IMR-90 (cell line): ENCODE measurements around the gene ARVCF. TPM values are rescaled to one million over a fixed set of nuclear protein-coding genes. Genes with fewer than 3 reads are reported as not detected.

Experiments
- ATAC-seq: fragments of 200-7000 bp; cut with Tn5 transposase; 2 replicates; pipeline ENCODE4 v1.9.1; 2020; ENCODE audit warnings: low read depth, mild to moderate bottlenecking, moderate library complexity
- BruUV-seq: library from RNA; stranded (reverse); fragments of 400-500 nt; replicated peaks from 2 replicates; lab custom pipeline; 2021; lab: Mats Ljungman, UMichigan
- CTCF ChIA-PET: fragments of 300-600 bp; formaldehyde crosslinking; extraction: SDS; loops from one replicate; lab custom pipeline; 2021; ENCODE audit warnings: antibody characterized with exemption; lab: Yijun Ruan, JAX
- POLR2A ChIA-PET: fragments of 300-600 bp; sonication (Branson Sonifier 250); formaldehyde crosslinking; loops from one replicate; lab custom pipeline; 2022; ENCODE audit warnings: antibody characterized with exemption; ENCODE audit not compliant: unreplicated experiment; lab: Charles Lee
- DNase-seq: peaks from one replicate; pipeline ENCODE4 v3.0.0; 2013
- H2AFZ ChIP-seq: replicated peaks from 2 replicates; pipeline ENCODE3; 2013; ENCODE audit warnings: low read length, mild to moderate bottlenecking; ENCODE audit not compliant: poor library complexity
- H2AK5ac ChIP-seq: 2 replicates; pipeline ENCODE4 v1.6.1; 2013; ENCODE audit warnings: low read depth, low read length, inconsistent platforms
- H2AK9ac ChIP-seq: replicated peaks from 2 replicates; pipeline ENCODE3; 2013; ENCODE audit warnings: mild to moderate bottlenecking, low read depth, low read length, moderate library complexity; ENCODE audit not compliant: poor library complexity
- H2BK120ac ChIP-seq: 2 replicates; pipeline ENCODE4 v1.6.1; 2013; ENCODE audit warnings: low read depth, low read length, inconsistent platforms
- H2BK15ac ChIP-seq: 3 replicates; pipeline ENCODE4 v1.6.1; 2013; ENCODE audit warnings: low read depth, low read length, inconsistent platforms
- H2BK20ac ChIP-seq: 2 replicates; pipeline ENCODE4 v1.6.1; 2013; ENCODE audit warnings: low read depth, mild to moderate bottlenecking, inconsistent platforms, low read length, moderate library complexity
- H2BK5ac ChIP-seq: 2 replicates; pipeline ENCODE4 v1.6.1; 2013; ENCODE audit warnings: mild to moderate bottlenecking, low read depth, low read length, inconsistent platforms; ENCODE audit not compliant: poor library complexity, severe bottlenecking
- H3K14ac ChIP-seq: replicated peaks from 2 replicates; pipeline ENCODE4 v1.6.1; 2013; ENCODE audit warnings: low read depth, low read length, inconsistent platforms
- H3K18ac ChIP-seq: 2 replicates; pipeline ENCODE4 v1.6.1; 2013; ENCODE audit warnings: low read depth, low read length, control low read depth
- H3K23ac ChIP-seq: 2 replicates; pipeline ENCODE4 v1.6.1; 2013; ENCODE audit warnings: low read depth, low read length, inconsistent platforms
- H3K27ac ChIP-seq: 2 replicates; pipeline ENCODE4 v1.5.1; 2013; ENCODE audit warnings: mild to moderate bottlenecking, control low read depth, low read length; ENCODE audit not compliant: insufficient read depth
- H3K27me3 ChIP-seq: 2 replicates; pipeline ENCODE4 v1.6.1; 2013; ENCODE audit warnings: low read length; ENCODE audit not compliant: control insufficient read depth, insufficient read depth
- H3K36me3 ChIP-seq: 2 replicates; pipeline ENCODE4 v1.6.1; 2013; ENCODE audit warnings: low read length, mixed read lengths; ENCODE audit not compliant: control insufficient read depth, insufficient read depth
- H3K4ac ChIP-seq: 2 replicates; pipeline ENCODE4 v1.6.1; 2013; ENCODE audit warnings: low read depth, low read length, inconsistent platforms
- H3K4me1 ChIP-seq: 2 replicates; pipeline ENCODE4 v1.6.1; 2013; ENCODE audit warnings: low read length, mixed read lengths; ENCODE audit not compliant: control insufficient read depth, insufficient read depth
- H3K4me2 ChIP-seq: 2 replicates; pipeline ENCODE4 v1.6.1; 2013; ENCODE audit warnings: low read depth, mild to moderate bottlenecking, control low read depth, low read length, moderate library complexity
- H3K4me3 ChIP-seq: 2 replicates; pipeline ENCODE4 v1.5.1; 2013; ENCODE audit warnings: low read depth, mild to moderate bottlenecking, control low read depth, low read length, moderate library complexity; ENCODE audit not compliant: insufficient read depth
- H3K56ac ChIP-seq: 2 replicates; pipeline ENCODE4 v1.6.1; 2013; ENCODE audit warnings: low read length, inconsistent platforms; ENCODE audit not compliant: insufficient read depth; ENCODE audit errors: extremely low read depth
- H3K79me1 ChIP-seq, 2 experiments: 2 replicates each; pipeline ENCODE4 v1.6.1; 2013; ENCODE audit warnings: low read length in 2 of 2, inconsistent platforms in 1 of 2, low read depth in 1 of 2
- H3K9ac ChIP-seq: 2 replicates; pipeline ENCODE4 v1.6.1; 2013; ENCODE audit warnings: low read depth, low read length, control low read depth
- H3K9me1 ChIP-seq: 2 replicates; pipeline ENCODE4 v1.6.1; 2013; ENCODE audit warnings: low read length, inconsistent platforms; ENCODE audit not compliant: insufficient read depth
- H3K9me3 ChIP-seq: 2 replicates; pipeline ENCODE4 v1.6.1; 2013; ENCODE audit warnings: low read length; ENCODE audit not compliant: control insufficient read depth, insufficient read depth
- H4K20me1 ChIP-seq: 2 replicates; pipeline ENCODE4 v1.6.1; 2013; ENCODE audit warnings: low read length, inconsistent platforms; ENCODE audit not compliant: insufficient read depth
- H4K5ac ChIP-seq: 2 replicates; pipeline ENCODE4 v1.6.1; 2013; ENCODE audit warnings: mild to moderate bottlenecking, low read depth, low read length, control low read depth
- H4K8ac ChIP-seq, 2 experiments: 2 replicates each; pipeline ENCODE4 v1.6.1; 2013; ENCODE audit warnings: low read depth in 2 of 2, low read length in 2 of 2, control low read depth in 1 of 2, inconsistent platforms in 1 of 2
- H4K91ac ChIP-seq: 2 replicates; pipeline ENCODE4 v1.6.1; 2013; ENCODE audit warnings: low read depth, low read length, inconsistent platforms; ENCODE audit not compliant: insufficient read depth
- NFE2L2 ChIP-seq: fragments of 150-350 bp; IDR thresholded peaks from 2 replicates; pipeline ENCODE4 v1.6.1; 2016; ENCODE audit warnings: low read depth, mild to moderate bottlenecking, low read length
- RCOR1 ChIP-seq: IDR thresholded peaks from 2 replicates; pipeline ENCODE4 v1.6.1; 2012; ENCODE audit warnings: mild to moderate bottlenecking, low read length, improper control_type of control experiment; ENCODE audit not compliant: insufficient replicate concordance
- RFX5 ChIP-seq: IDR thresholded peaks from 2 replicates; pipeline ENCODE4 v1.8.0; 2012; ENCODE audit warnings: low read depth, mild to moderate bottlenecking, low read length, moderate library complexity
- WGBS, 2 experiments: methylation state at CpG; one replicate each; pipeline versions ENCODE4 v1.1.5 to v1.1.7; 2013; ENCODE audit warnings: missing lambda C conversion rate in 2 of 2; ENCODE audit not compliant: insufficient read length in 1 of 2; ENCODE audit errors: extremely low coverage in 2 of 2; 5-methylcytosine and 5-hydroxymethylcytosine counted together
- dilution Hi-C: fragments of 300-500 bp; cut with HindIII; formaldehyde crosslinking; loops from one replicate; pipeline ENCODE4 v1.14.3; 2018; ENCODE audit warnings: low sequenced_read_pairs; ENCODE audit not compliant: unreplicated experiment
- in situ Hi-C: fragments of 300-500 bp; cut with MboI; formaldehyde crosslinking; loops from 3 replicates; pipeline ENCODE4 v1.14.3; 2019; ENCODE audit warnings: low sequenced_read_pairs, inconsistent platforms, mixed read lengths
- intact Hi-C: fragments of 100-400 bp; cut with micrococcal nuclease; formaldehyde crosslinking; loops from 2 replicates; pipeline ENCODE4 v1.10.0; 2022
- polyA plus RNA-seq, 3 experiments: library from polyadenylated mRNA; depleted of rRNA; stranded (reverse); fragments of >200 nt; gene quantifications; 2 replicates each; pipeline ENCODE4 v1.2.3, GENCODE V29; 2012; ENCODE audit warnings: low replicate concordance in 1 of 3
- total RNA-seq: library from RNA; depleted of rRNA; stranded (reverse); fragments of >200 nt; gene quantifications from 2 replicates; pipeline ENCODE4 v1.2.3, GENCODE V29; 2012
- TF ChIP-seq, protein P1 (sequence below): fragments of 150-350 bp; IDR thresholded peaks from 2 replicates; pipeline ENCODE4 v1.6.1; 2017; ENCODE audit warnings: mild to moderate bottlenecking, antibody characterized with exemption, low read length, low read depth

The ARVCF gene
- total and polyA plus RNA-seq, 2 of the 4 experiments (the other 2 are of a cell fraction), result 8.6 to 14.1 TPM

DNA sequence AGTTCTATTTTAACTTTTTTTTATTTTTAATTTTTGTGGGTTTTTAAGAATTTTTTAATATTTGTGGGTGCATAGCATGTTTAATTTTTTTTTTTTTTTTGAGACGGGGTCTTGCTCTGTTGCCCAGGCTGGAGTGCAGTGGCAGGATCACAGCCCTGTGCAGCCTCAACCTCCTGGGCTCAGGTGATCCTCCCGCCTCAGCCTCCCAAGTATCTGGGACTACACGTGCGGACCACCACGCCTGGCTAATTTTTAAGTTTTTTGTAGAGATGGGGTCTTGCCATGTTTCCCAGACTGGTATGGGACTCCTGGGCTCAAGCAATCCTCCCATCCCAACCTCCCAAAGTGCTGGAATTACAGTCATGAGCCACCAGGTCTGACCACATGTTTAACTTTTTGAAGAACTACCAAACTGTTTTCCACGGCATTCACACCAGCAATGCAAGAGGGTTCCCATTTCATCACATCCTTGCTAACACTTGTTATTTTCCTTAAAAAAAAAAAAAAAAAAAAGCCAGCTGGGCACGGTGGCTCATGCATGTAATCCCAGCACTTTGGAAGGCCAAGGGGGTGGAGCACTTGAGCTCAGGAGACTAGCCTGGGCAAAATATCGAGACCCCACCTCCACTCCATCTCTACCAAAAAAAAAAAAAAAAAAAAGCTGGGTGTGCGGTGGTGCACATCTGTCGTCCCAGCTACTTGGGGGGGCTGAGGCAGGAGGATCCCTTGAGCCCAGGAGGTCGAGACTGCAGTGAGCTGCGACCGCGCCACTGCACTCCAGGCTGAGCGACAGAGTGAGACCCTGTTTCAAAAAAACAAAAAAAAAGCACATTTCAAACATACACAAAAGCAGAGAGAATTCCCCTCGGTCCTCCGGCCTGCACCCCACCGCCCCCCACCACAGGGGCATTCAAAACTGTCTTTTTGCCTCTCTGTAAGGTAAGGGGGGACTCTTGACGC is 58.3 kb downstream of the ARVCF start:
- Histone ChIP-seq H2BK5ac (no peak overlapping the region), H4K20me1 (peaks cover 63% of the 10 kb centered on the region), H3K14ac (peak overlapping the region; percentile 57; the same call in 1 of the 2 replicates), H2BK120ac (no peak overlapping the region), H3K36me3 (peaks cover 15% of the 10 kb centered on the region), H3K4ac (peak overlapping the region; percentile 34), H3K9ac (no peak overlapping the region), H2BK20ac (no peak overlapping the region), H4K8ac (no peak overlapping the region), H3K4me2 (no peak overlapping the region), H3K9me3 (no peaks in the 10 kb centered on the region), H2AFZ (peak overlapping the region; percentile 80), H3K27me3 (no peaks in the 10 kb centered on the region), H3K18ac (no peak overlapping the region), H2AK9ac (peak overlapping the region; percentile 70), H3K79me1 (peaks cover 34 to 81% of the 10 kb centered on the region in 2 experiments), H4K5ac (peak overlapping the region; percentile 16; the same call in 1 of the 2 replicates), H3K23ac (no peak overlapping the region), H3K27ac (no peak overlapping the region), H3K4me1 (peaks cover 29% of the 10 kb centered on the region), H4K91ac (no peak overlapping the region), H2BK15ac (no peak overlapping the region), H3K56ac (no peak overlapping the region), H3K9me1 (peaks cover 38% of the 10 kb centered on the region), H2AK5ac (peak overlapping the region; percentile 54; the same call in 1 of the 2 replicates), H3K4me3 (no peak overlapping the region)
- POLR2A ChIA-PET, result interaction anchor here (0.5 kb wide), 1 partner anchor 1740 kb away, joined by 3 read pairs; no protein-coding TSS in a partner anchor
- DNase-seq (peak; percentile 73), ATAC-seq (no peak; the same call in 1 of the 2 replicates)
- 60% methylated on average over 2 of the region's 19 CpGs; no CpG with 5 or more reads in 1 of the 2 experiments for WGBS, 2 experiments
- intact Hi-C loops, result no loop called here
- TF ChIP-seq, protein P1, sequence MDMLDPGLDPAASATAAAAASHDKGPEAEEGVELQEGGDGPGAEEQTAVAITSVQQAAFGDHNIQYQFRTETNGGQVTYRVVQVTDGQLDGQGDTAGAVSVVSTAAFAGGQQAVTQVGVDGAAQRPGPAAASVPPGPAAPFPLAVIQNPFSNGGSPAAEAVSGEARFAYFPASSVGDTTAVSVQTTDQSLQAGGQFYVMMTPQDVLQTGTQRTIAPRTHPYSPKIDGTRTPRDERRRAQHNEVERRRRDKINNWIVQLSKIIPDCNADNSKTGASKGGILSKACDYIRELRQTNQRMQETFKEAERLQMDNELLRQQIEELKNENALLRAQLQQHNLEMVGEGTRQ, result no peak
- TF ChIP-seq RCOR1 (no peak), NFE2L2 (no peak), RFX5 (no peak)
- in situ Hi-C loops, result no loop called here
- dilution Hi-C loops, result no loop called here
- no TSS peak for BruUV-seq
- CTCF ChIA-PET, result interaction anchor here (1.0 kb wide), 1 partner anchor 228 kb away, joined by 4 read pairs; no protein-coding TSS in a partner anchor
